NOMO-1 (cell line): Measurements from ENCODE around the gene TBC1D22A.

Experiments used
- DNase-seq, 2 experiments: peaks; one replicate each; lab custom pipeline; 2025; ENCODE audit not compliant: unreplicated experiment in 2 of 2; lab: John Stamatoyannopoulos, UW

TBC1D22A gene

DNA sequence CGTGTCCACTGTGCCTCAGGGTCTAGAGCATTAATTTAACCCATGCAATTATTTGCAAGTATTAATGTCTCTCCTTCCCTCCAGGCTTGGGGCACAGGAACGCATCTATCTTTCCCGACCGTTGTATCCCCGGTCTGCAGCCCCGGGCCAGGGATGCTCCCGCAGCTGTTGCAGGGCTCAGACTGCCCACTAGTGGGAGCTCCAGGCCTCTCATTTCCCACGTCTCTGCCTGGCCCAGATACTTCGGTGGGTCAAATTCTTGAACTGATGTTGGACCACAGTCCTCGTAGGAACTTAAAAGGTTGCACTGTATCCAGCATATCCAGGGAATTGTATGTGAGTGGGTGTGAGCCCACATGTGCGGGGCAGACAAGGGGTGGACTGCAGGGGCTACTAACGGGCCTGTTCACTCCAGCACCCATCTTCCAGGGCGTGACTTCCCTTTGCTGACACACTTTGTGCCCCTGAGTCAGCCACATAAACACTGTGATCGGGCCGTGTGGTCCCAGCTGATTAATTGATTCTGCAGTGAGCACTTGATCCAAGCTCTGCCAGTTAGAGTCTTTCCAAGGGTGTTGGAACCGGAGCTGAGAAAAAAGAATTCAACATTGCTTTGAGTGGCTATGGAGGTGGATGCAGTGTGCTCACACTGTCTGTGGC lies 451.3 kb downstream of the TBC1D22A start:
- DNase-seq: peak in 1 of 2 experiments; percentile 12

DNA sequence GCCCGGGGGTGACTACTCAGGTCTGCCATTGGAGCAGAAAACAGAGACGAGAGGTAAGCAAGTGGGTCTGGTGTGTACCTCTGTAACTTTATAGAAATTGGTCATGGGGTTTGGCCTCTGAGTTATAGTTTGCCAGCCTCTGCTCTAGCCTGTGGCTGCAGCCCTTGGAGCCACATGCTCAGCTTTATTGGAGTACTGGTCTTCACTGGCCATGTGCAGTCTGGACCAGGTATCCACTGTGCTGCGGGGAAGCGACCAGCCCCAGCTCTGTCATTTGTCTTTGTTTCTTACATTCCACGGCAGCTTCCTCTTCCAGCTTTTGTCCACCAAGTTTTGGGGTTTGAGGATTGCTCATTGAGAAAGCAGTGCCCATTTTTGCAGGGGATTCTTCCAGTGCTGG lies 453.4 kb downstream of the TBC1D22A start:
- no peak for DNase-seq

DNA sequence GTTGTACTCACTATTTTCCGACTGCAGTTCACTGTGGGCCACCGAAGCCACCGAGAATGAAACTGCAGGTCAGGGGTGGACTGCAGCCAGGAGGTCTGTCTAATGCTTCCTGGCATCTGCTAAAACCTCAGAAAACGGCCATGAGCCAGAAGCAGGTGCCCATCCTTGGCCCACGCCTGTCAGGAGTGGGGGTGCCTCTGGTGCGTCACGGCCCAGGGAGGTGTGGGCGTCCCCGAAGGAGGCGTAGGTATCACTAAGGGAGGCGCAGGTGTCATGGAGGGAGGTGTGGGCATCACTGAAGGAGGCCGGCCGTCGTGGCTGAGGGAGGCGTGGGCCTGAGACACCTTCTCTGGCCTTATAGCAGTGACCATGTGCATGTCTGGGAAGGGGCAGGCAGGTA lies 456.2 kb downstream of the TBC1D22A start:
- no peak for DNase-seq

DNA sequence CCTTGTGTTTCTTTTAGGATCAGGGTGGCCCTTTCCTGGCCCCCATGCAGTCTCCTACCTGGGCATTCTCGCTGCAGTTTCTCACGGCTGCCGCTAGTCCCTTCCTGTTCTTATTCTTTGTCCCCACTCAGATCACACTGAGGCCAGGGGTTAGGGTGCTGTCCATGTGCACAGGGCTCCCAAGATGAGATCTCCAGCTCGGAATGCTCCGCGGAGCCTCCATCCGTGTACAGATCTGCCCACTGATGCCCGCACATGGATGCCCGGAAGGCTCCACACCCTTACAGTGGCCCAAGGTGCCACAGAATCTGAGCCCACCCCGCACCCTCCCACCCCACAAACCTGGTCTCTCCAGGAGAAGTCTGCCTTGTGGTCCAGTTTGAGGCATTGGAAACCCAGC lies 457.3 kb downstream of the TBC1D22A start:
- no peak for DNase-seq

DNA sequence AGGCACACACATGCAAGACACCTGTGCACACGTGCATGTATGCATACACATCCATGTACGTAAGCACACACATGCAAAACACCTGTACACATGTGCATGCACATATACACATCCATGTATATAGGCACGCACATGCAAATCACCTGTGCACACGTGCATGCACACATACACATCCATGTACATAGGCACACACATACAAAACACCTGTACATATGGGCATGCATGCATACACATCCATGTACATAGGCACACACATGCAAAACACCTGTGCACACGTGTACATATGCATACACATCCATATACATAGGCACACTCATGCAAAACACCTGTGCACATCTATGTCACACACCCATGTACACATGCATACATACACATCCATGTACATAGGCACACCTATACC lies 458.3 kb downstream of the TBC1D22A start:
- DNase-seq: no peak

DNA sequence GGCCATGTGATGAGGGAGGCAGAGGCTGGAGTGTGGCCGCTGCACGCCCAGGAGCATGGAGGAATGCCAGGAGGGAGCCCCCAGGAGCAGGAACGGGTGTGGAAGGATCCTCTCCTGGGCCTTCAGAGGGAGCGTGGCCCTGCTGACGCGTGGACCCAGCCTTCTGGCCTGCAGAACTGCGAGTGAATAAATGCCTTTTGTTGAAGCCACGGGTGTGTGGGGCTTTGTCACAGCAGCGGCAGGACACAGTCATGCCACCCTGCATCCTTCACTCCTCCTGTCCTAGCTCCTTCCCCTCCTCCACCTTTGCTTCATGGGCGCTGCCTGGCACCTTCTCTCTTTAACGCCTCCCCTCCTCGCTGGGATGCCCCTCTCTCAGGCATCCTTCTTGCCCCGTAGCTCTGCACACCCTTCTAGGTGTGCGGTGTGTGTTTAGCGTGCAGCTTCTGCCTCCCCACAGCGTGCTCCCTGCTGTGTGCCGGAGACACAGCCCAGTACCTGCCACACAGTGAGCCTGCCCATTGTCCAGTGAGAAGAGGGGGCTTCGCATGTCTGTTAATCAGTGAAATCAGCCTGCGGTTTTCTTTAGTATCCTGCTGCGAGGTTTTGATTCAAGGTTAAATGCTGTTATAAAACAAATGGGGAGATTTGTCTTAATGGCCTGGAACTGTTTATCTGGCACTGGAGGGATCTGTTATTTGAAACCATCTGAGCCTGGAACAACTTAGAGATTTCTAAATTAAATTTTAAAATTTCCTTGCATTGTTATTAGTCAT lies 459.6 kb downstream of the TBC1D22A start:
- DNase-seq: no peak
